Endothelial cell of umbilical vein (primary cell): ENCODE results near the gene FCGR3A. TPM values are rescaled to one million over a fixed set of nuclear protein-coding genes. Genes with fewer than 3 reads are reported as not detected.

ENCODE experiments used
- BruUV-seq: library from RNA; stranded (reverse); fragments of 400-500 nt; replicated peaks from 2 replicates; lab custom pipeline; 2021; lab: Mats Ljungman, UMichigan
- CTCF ChIA-PET: fragments of 300-600, 350-600 bp; sonication (Branson Sonifier 250); formaldehyde crosslinking; loops from one replicate; lab custom pipeline; 2021; ENCODE audit warnings: antibody characterized with exemption, inconsistent platforms; lab: Charles Lee
- POLR2A ChIA-PET: fragments of 300-600, 350-600 bp; sonication (Branson Sonifier 250); formaldehyde crosslinking; loops from one replicate; lab custom pipeline; 2021; ENCODE audit warnings: antibody characterized with exemption, inconsistent platforms; lab: Charles Lee
- DNase-seq: peaks from one replicate; pipeline ENCODE4 v3.0.0-alpha.2; 2011; ENCODE audit warnings: low read depth, low spot score
- FAIRE-seq: peaks from 2 replicates; lab custom pipeline; 2011; peaks lifted over from hg19 to GRCh38; lab: Jason Lieb, UNC
- H2AFZ ChIP-seq: 2 replicates; pipeline ENCODE4 v1.6.0; 2012; ENCODE audit warnings: low read depth, low read length, control low read depth, inconsistent platforms
- H3K27ac ChIP-seq: 2 replicates; pipeline ENCODE4 v1.5.1; 2011; ENCODE audit warnings: low read depth, mild to moderate bottlenecking, control low read depth, low read length, moderate library complexity; ENCODE audit not compliant: insufficient read depth
- H3K27me3 ChIP-seq, 2 experiments: 2 replicates each; pipeline versions ENCODE4 v1.6.0 to v1.6.1; 2011; ENCODE audit warnings: low read length in 2 of 2, mixed read lengths in 1 of 2; ENCODE audit not compliant: control insufficient read depth in 2 of 2, insufficient read depth in 2 of 2
- H3K36me3 ChIP-seq, 2 experiments: 2 replicates in 1 of 2; 3 replicates in 1 of 2; pipeline ENCODE4 v1.5.1; 2011; ENCODE audit warnings: low read length in 2 of 2, mild to moderate bottlenecking in 1 of 2, moderate library complexity in 1 of 2; ENCODE audit not compliant: control insufficient read depth in 2 of 2, insufficient read depth in 2 of 2; ENCODE audit errors: extremely low read depth in 1 of 2
- H3K4me1 ChIP-seq: 3 replicates; pipeline ENCODE4 v1.5.1; 2011; ENCODE audit warnings: mild to moderate bottlenecking, low read length; ENCODE audit not compliant: control insufficient read depth, insufficient read depth; ENCODE audit errors: extremely low read depth
- H3K4me2 ChIP-seq: 2 replicates; pipeline ENCODE4 v1.6.1; 2011; ENCODE audit warnings: low read length, control low read depth, mixed read lengths; ENCODE audit not compliant: insufficient read depth
- H3K4me3 ChIP-seq, 3 experiments: fragments of 200-600 bp in 1 of 3; sonication (generic), shearing (Covaris generic) in 1 of 3; replicated peaks in 1 of 3; 2 replicates each; pipeline ENCODE4 v1.5.1; 2011 to 2016; ENCODE audit warnings: control low read depth in 3 of 3, low read length in 3 of 3, mild to moderate bottlenecking in 2 of 3, inconsistent platforms in 1 of 3, low read depth in 1 of 3, moderate library complexity in 1 of 3; ENCODE audit not compliant: insufficient read depth in 1 of 3
- H3K79me2 ChIP-seq: 2 replicates; pipeline ENCODE4 v1.6.0; 2012; ENCODE audit warnings: low read length, inconsistent platforms; ENCODE audit not compliant: control insufficient read depth, insufficient read depth
- H3K9ac ChIP-seq: replicated peaks from 2 replicates; pipeline ENCODE3; 2011; ENCODE audit warnings: low read length, control low read depth; ENCODE audit not compliant: insufficient read depth; ENCODE audit errors: extremely low read depth
- H3K9me1 ChIP-seq: replicated peaks from 3 replicates; pipeline ENCODE4 v1.6.0; 2011; ENCODE audit warnings: mild to moderate bottlenecking, low read length; ENCODE audit not compliant: control insufficient read depth, insufficient read depth; ENCODE audit errors: extremely low read depth
- H3K9me3 ChIP-seq: replicated peaks from 2 replicates; pipeline ENCODE4 v1.5.1; 2012; ENCODE audit warnings: low read length, inconsistent platforms; ENCODE audit not compliant: control insufficient read depth, insufficient read depth
- H4K20me1 ChIP-seq: replicated peaks from 2 replicates; pipeline ENCODE3; 2011; ENCODE audit warnings: mild to moderate bottlenecking, low read length; ENCODE audit not compliant: control insufficient read depth, insufficient read depth; ENCODE audit errors: extremely low read depth
- EZH2 ChIP-seq: IDR thresholded peaks from 2 replicates; pipeline ENCODE4 v1.6.1; 2012; ENCODE audit warnings: borderline replicate concordance, low read depth, mild to moderate bottlenecking, moderate library complexity, low read length, inconsistent platforms; ENCODE audit not compliant: severe bottlenecking
- FOS ChIP-seq: IDR thresholded peaks from 2 replicates; pipeline ENCODE4 v1.6.1; 2011; ENCODE audit warnings: mild to moderate bottlenecking, low read length, moderate library complexity, borderline replicate concordance; ENCODE audit not compliant: insufficient read depth
- GATA2 ChIP-seq: IDR thresholded peaks from 2 replicates; pipeline ENCODE4 v1.7.0; 2011; ENCODE audit warnings: low read depth, mild to moderate bottlenecking, moderate library complexity, mixed read lengths, low read length; ENCODE audit not compliant: insufficient read length, insufficient read depth
- JUN ChIP-seq: IDR thresholded peaks from 2 replicates; pipeline ENCODE4 v1.6.1; 2011; ENCODE audit warnings: borderline replicate concordance, low read depth; ENCODE audit not compliant: insufficient read length, insufficient read depth
- MYC ChIP-seq: IDR thresholded peaks from one replicate; pipeline ENCODE4 v1.6.1; 2011; ENCODE audit warnings: mild to moderate bottlenecking, low read depth, low read length
- POLR2A ChIP-seq: IDR thresholded peaks from 2 replicates; pipeline ENCODE4 v1.6.1; 2012; ENCODE audit warnings: low read depth, mild to moderate bottlenecking, control low read depth, low read length
- POLR2AphosphoS5 ChIP-seq: IDR thresholded peaks from 2 replicates; pipeline ENCODE4 v1.6.1; 2012; ENCODE audit warnings: low read depth, mild to moderate bottlenecking, control low read depth, low read length, moderate library complexity; ENCODE audit not compliant: insufficient read depth
- dilution Hi-C: fragments of 300-500 bp; cut with MboI; formaldehyde crosslinking; loops from one replicate; pipeline ENCODE4 v1.15.0; 2019; ENCODE audit warnings: low sequenced_read_pairs; ENCODE audit not compliant: extremely low pct_ligation_motif_present
- intact Hi-C: fragments of 100-400 bp; cut with micrococcal nuclease; formaldehyde crosslinking; loops from one replicate; pipeline ENCODE4 v1.10.0; 2022
- polyA plus RNA-seq, 4 experiments: library from polyadenylated mRNA; depleted of rRNA in 3 of 4; stranded (reverse) in 3 of 4; unstranded in 1 of 4; fragments of >200 nt; gene quantifications; 2 replicates each; pipeline versions ENCODE4 v1.2.1 to v1.2.3, GENCODE V29; 2011 to 2012; ENCODE audit warnings: missing spikeins in 1 of 4
- total RNA-seq: library from RNA; stranded (reverse); gene quantifications from 2 replicates; pipeline ENCODE4 v1.2.3, GENCODE V29; 2021
- TF ChIP-seq, protein P1 (sequence below): IDR thresholded peaks from 2 replicates; pipeline ENCODE4 v1.6.1; 2011; ENCODE audit not compliant: insufficient read depth, insufficient read length
- TF ChIP-seq, protein P2 (sequence below), 2 donors: IDR thresholded peaks; 1 replicate in 1 of 2; 2 replicates in 1 of 2; pipeline ENCODE4 v1.5.1; 2011; ENCODE audit warnings: low read length in 2 of 2, mild to moderate bottlenecking in 2 of 2, moderate library complexity in 2 of 2, control low read depth in 1 of 2, inconsistent platforms in 1 of 2, low read depth in 1 of 2; ENCODE audit not compliant: insufficient read depth in 1 of 2; ENCODE audit errors: extremely low read depth in 1 of 2

Gene FCGR3A
- total and polyA plus RNA-seq, 2 donors (not counting 3 experiments of a cell fraction or from before 2014, with no cell fraction given), result not detected

DNA sequence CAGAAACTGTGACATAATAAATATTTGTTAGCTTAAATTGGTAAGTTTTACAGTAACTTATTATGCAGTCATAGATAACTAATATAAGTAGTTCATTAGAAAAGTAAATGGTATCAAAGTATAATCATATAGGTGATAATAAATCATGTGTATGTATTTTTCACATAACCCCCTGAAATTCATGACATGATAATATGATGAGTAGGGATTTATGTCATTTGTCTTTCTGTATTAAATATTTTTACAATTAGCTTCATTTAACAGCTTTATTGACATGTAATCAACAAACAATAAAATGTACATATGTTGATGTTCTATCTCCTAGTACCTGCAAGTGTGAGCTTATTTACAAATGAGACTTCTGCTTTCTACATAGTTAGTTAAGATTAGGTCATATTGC is 54.1 kb downstream of the FCGR3A start:
- peaks cover 10% of the 10 kb centered on the region for H3K4me1 ChIP-seq
- no peaks in the 10 kb centered on the region for H3K9me3 ChIP-seq
- H3K4me2 ChIP-seq, result no peak overlapping the region
- H4K20me1 ChIP-seq, result no peaks in the 10 kb centered on the region
- DNase-seq (no peak), FAIRE-seq (no peak)
- H3K4me3 ChIP-seq, result no peak overlapping the region
- no TSS peak for BruUV-seq
- H3K9me1 ChIP-seq, result no peaks in the 10 kb centered on the region
- H3K27me3 ChIP-seq, result peaks cover 17 to 27% of the 10 kb centered on the region in 2 experiments
- POLR2A ChIA-PET, result no interaction called here
- dilution Hi-C loops (no loop called here), intact Hi-C loops (no loop called here)
- CTCF ChIA-PET, result interaction anchor here (0.9 to 1.1 kb wide), 2 partner anchors 10 to 28 kb away, joined by 3 to 4 read pairs; no protein-coding TSS in a partner anchor
- H3K27ac ChIP-seq, result no peak overlapping the region
- H3K36me3 ChIP-seq, result no peaks in the 10 kb centered on the region
- no peak overlapping the region for H2AFZ ChIP-seq
- TF ChIP-seq, protein P1, sequence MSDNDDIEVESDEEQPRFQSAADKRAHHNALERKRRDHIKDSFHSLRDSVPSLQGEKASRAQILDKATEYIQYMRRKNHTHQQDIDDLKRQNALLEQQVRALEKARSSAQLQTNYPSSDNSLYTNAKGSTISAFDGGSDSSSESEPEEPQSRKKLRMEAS, result no peak
- TF ChIP-seq, protein P2, sequence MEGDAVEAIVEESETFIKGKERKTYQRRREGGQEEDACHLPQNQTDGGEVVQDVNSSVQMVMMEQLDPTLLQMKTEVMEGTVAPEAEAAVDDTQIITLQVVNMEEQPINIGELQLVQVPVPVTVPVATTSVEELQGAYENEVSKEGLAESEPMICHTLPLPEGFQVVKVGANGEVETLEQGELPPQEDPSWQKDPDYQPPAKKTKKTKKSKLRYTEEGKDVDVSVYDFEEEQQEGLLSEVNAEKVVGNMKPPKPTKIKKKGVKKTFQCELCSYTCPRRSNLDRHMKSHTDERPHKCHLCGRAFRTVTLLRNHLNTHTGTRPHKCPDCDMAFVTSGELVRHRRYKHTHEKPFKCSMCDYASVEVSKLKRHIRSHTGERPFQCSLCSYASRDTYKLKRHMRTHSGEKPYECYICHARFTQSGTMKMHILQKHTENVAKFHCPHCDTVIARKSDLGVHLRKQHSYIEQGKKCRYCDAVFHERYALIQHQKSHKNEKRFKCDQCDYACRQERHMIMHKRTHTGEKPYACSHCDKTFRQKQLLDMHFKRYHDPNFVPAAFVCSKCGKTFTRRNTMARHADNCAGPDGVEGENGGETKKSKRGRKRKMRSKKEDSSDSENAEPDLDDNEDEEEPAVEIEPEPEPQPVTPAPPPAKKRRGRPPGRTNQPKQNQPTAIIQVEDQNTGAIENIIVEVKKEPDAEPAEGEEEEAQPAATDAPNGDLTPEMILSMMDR (IDR thresholded peaks at IDR 0.05; ENCODE audit: extremely low read depth in 1 of 2, insufficient read depth in 1 of 2, low read depth in 1 of 2, low read length in 2 of 2), result no peak
- TF ChIP-seq POLR2A (no peak), EZH2 (no peak), POLR2AphosphoS5 (no peak), FOS (no peak), GATA2 (no peak), JUN (no peak), MYC (no peak)
- no peak overlapping the region for H3K9ac ChIP-seq
- H3K79me2 ChIP-seq, result no peaks in the 10 kb centered on the region
